Liver (tissue), 9 donors: ENCODE data around the gene THTPA. TPM values are rescaled to one million over a fixed set of nuclear protein-coding genes. Genes with fewer than 3 reads are reported as not detected.

Experiments
- DNase-seq: peaks from one replicate; pipeline ENCODE4 v3.0.0-alpha.2; 2017; ENCODE audit warnings: low spot score
- H3K27ac ChIP-seq, 2 donors: one replicate each; pipeline ENCODE4 v1.7.0; 2013; ENCODE audit warnings: inconsistent platforms in 2 of 2, low read length in 2 of 2, control low read depth in 1 of 2, low read depth in 1 of 2, mild to moderate bottlenecking in 1 of 2
- H3K27me3 ChIP-seq, 4 donors: one replicate each; pipeline versions ENCODE4 v1.6.1 to v1.7.0; 2013; ENCODE audit warnings: low read length in 3 of 4, inconsistent platforms in 1 of 4, mild to moderate bottlenecking in 1 of 4, moderate library complexity in 1 of 4; ENCODE audit not compliant: control insufficient read depth in 4 of 4, insufficient read depth in 4 of 4
- H3K36me3 ChIP-seq, 4 donors: one replicate each; pipeline versions ENCODE4 v1.6.1 to v1.7.0; 2013; ENCODE audit warnings: low read length in 3 of 4, mild to moderate bottlenecking in 3 of 4, low read depth in 1 of 4, moderate library complexity in 1 of 4; ENCODE audit not compliant: control insufficient read depth in 4 of 4, insufficient read depth in 3 of 4
- H3K4me1 ChIP-seq, 4 donors: one replicate each; pipeline versions ENCODE4 v1.6.1 to v1.7.0; 2013; ENCODE audit warnings: low read length in 3 of 4, mild to moderate bottlenecking in 3 of 4, moderate library complexity in 1 of 4; ENCODE audit not compliant: control insufficient read depth in 4 of 4, insufficient read depth in 4 of 4
- H3K4me3 ChIP-seq, 3 donors: one replicate each; pipeline versions ENCODE4 v1.6.1 to v1.7.0; 2013; ENCODE audit warnings: low read length in 3 of 3, control low read depth in 1 of 3, low read depth in 1 of 3, mild to moderate bottlenecking in 1 of 3
- H3K9ac ChIP-seq, 2 donors: one replicate each; pipeline ENCODE4 v1.7.0; 2013; ENCODE audit warnings: low read length in 2 of 2, mild to moderate bottlenecking in 2 of 2, moderate library complexity in 2 of 2, control low read depth in 1 of 2, low read depth in 1 of 2
- H3K9me3 ChIP-seq, 4 donors: one replicate each; pipeline versions ENCODE4 v1.6.1 to v1.7.0; 2013; ENCODE audit warnings: low read length in 3 of 4; ENCODE audit not compliant: control insufficient read depth in 4 of 4
- ATF3 ChIP-seq: IDR thresholded peaks from 2 replicates; pipeline ENCODE4 v1.6.1; 2016; ENCODE audit warnings: antibody characterized with exemption
- CTCF ChIP-seq: fragments of 150-350 bp; IDR thresholded peaks from 2 replicates; pipeline ENCODE4 v1.5.1; 2017; ENCODE audit warnings: improper control_type of control experiment, low read depth, low read length; ENCODE audit not compliant: missing input control
- EGR1 ChIP-seq, 2 donors: IDR thresholded peaks; 2 replicates each; pipeline ENCODE4 v1.6.1; 2016 to 2018; ENCODE audit warnings: antibody characterized with exemption in 2 of 2, low read depth in 2 of 2
- FOXA1 ChIP-seq: IDR thresholded peaks from 2 replicates; pipeline ENCODE4 v1.6.1; 2016; ENCODE audit warnings: antibody characterized with exemption
- FOXA2 ChIP-seq: IDR thresholded peaks from 2 replicates; pipeline ENCODE4 v1.6.1; 2016; ENCODE audit warnings: antibody characterized with exemption
- GABPA ChIP-seq, 2 donors: IDR thresholded peaks in 1 of 2; conservative IDR thresholded peaks in 1 of 2; 2 replicates each; pipeline ENCODE4 v1.6.1; 2016; ENCODE audit warnings: antibody characterized with exemption in 2 of 2, mild to moderate bottlenecking in 1 of 2, moderate library complexity in 1 of 2
- HNF4A ChIP-seq, 2 donors: conservative IDR thresholded peaks; 2 replicates each; pipeline ENCODE4 v1.6.1; 2016; ENCODE audit warnings: antibody characterized with exemption in 2 of 2, mild to moderate bottlenecking in 2 of 2
- HNF4G ChIP-seq: IDR thresholded peaks from 2 replicates; pipeline ENCODE4 v1.6.1; 2016; ENCODE audit warnings: antibody characterized with exemption
- JUND ChIP-seq, 2 donors: IDR thresholded peaks; 2 replicates each; pipeline ENCODE4 v1.6.1; 2016; ENCODE audit warnings: antibody characterized with exemption in 2 of 2
- MAX ChIP-seq: IDR thresholded peaks from 2 replicates; pipeline ENCODE4 v1.6.1; 2016; ENCODE audit warnings: antibody characterized with exemption
- NR2F2 ChIP-seq: IDR thresholded peaks from 2 replicates; pipeline ENCODE4 v1.6.1; 2016; ENCODE audit warnings: antibody characterized with exemption
- RAD21 ChIP-seq, 2 donors: IDR thresholded peaks; 2 replicates each; pipeline ENCODE4 v1.6.1; 2016; ENCODE audit warnings: antibody characterized with exemption in 2 of 2, mild to moderate bottlenecking in 2 of 2
- REST ChIP-seq: IDR thresholded peaks from 2 replicates; pipeline ENCODE4 v1.6.1; 2016; ENCODE audit warnings: antibody characterized with exemption, mild to moderate bottlenecking
- RXRA ChIP-seq, 2 donors: IDR thresholded peaks; 2 replicates each; pipeline ENCODE4 v1.6.1; 2017 to 2018; ENCODE audit warnings: antibody characterized with exemption in 2 of 2, mild to moderate bottlenecking in 1 of 2
- SP1 ChIP-seq: IDR thresholded peaks from 2 replicates; pipeline ENCODE4 v1.6.1; 2018; ENCODE audit warnings: antibody characterized with exemption, mild to moderate bottlenecking
- TAF1 ChIP-seq: conservative IDR thresholded peaks from 2 replicates; pipeline ENCODE4 v1.6.1; 2016; ENCODE audit warnings: antibody characterized with exemption, mild to moderate bottlenecking
- YY1 ChIP-seq: IDR thresholded peaks from 2 replicates; pipeline ENCODE4 v1.6.1; 2016; ENCODE audit warnings: antibody characterized with exemption, mild to moderate bottlenecking
- ZBTB33 ChIP-seq: IDR thresholded peaks from 2 replicates; pipeline ENCODE4 v1.6.1; 2016; ENCODE audit warnings: antibody characterized with exemption
- WGBS: extraction: QIAGEN DNeasy Blood & Tissue Kit; methylation state at CpG from one replicate; pipeline ENCODE4 v1.1.7; 2013; 5-methylcytosine and 5-hydroxymethylcytosine counted together
- polyA plus RNA-seq, 2 donors: library from polyadenylated mRNA; stranded (reverse) in 1 of 2; unstranded in 1 of 2; fragments of 200-250 nt in 1 of 2; fragments of >200 nt in 1 of 2; fragmentation: Nextera tagmentation in 1 of 2; extraction: Ambion mirVana in 1 of 2; gene quantifications; one replicate each; pipeline versions ENCODE4 v1.2.1 to v1.2.3, GENCODE V29; 2013 to 2015
- total RNA-seq, 2 donors: library from RNA; depleted of rRNA; stranded (reverse); fragments of >200 nt; gene quantifications; one replicate each; pipeline ENCODE4 v1.2.3, GENCODE V29; 2014
- donor health status: healthy.
- donor health status: healthy.
- donor health status: healthy.
- donor health status: healthy.
- donor health status: healthy.

The THTPA gene
- total and polyA plus RNA-seq, 4 donors: 7.3 to 19.8 (median 9.9) TPM

- Histone ChIP-seq H3K9ac (peak within 1 kb of the TSS; percentile 26 to 50), H3K27ac (no peak within 1 kb of the TSS), H3K36me3 (no peaks in the 10 kb centered on the region), H3K9me3 (no peaks in the 10 kb centered on the region), H3K4me3 (peak within 1 kb of the TSS; percentile 58 to 94 (median 83)), H3K27me3 (no peaks in the 10 kb centered on the region), H3K4me1 (peaks cover 0 to 24% (median 12%) of the 10 kb centered on the region in 4 donors)
- DNase-seq: peak; percentile 80
- WGBS: under 1% methylated on average over 49 of the region's 49 CpGs
- TF ChIP-seq ZBTB33: no peak
- TF ChIP-seq NR2F2: no peak
- peak; percentile 60 for TF ChIP-seq YY1
- TF ChIP-seq SP1: no peak
- TF ChIP-seq JUND (IDR thresholded peaks at IDR 0.05): no peak
- TF ChIP-seq HNF4G: no peak
- TF ChIP-seq TAF1: no peak
- peak in 1 of 2 donors; percentile 14 for TF ChIP-seq HNF4A (conservative IDR thresholded peaks at IDR 0.05)
- no peak for TF ChIP-seq FOXA2
- no peak for TF ChIP-seq MAX
- no peak for TF ChIP-seq RAD21 (IDR thresholded peaks at IDR 0.05)
- TF ChIP-seq GABPA (IDR thresholded peaks at IDR 0.05 in 1 of 2, conservative IDR thresholded peaks at IDR 0.05 in 1 of 2): peak in 1 of 2 donors; percentile 52
- no peak for TF ChIP-seq ATF3
- no peak for TF ChIP-seq RXRA (IDR thresholded peaks at IDR 0.05)
- TF ChIP-seq FOXA1: no peak
- peak in 1 of 2 donors; percentile 48 for TF ChIP-seq EGR1 (IDR thresholded peaks at IDR 0.05; ENCODE audit: low read depth in 2 of 2)
- TF ChIP-seq REST: no peak
- TF ChIP-seq CTCF: no peak
Measured at GRCh38 chr14:23551266-23552028, 4.6 kb upstream of the THTPA start, which contains the start of gene ZFHX2. Gene ZFHX2 (minus strand): TSS chr14:23551765. CDS start chr14:23535325, 16,440 bp downstream.
